ENCODE data around the gene ADGRG1. TPM values are rescaled to one million over a fixed set of nuclear protein-coding genes. Genes with fewer than 3 reads are reported as not detected.

ADGRG1 gene
- total and polyA plus RNA-seq, 12 donors = 11.1 to 46.3 (median 19.0) TPM

GRCh38 chr16:57606147-57606846 is 22.1 kb upstream of the ADGRG1 start:
- Histone ChIP-seq H3K27me3 (peaks cover 0 to 25% (median 0%) of the 10 kb centered on the region in 7 donors), H3K4me1 (peaks cover 0 to 37% (median 12%) of the 10 kb centered on the region in 9 donors), H3K4me3 (no peak overlapping the region), H3K36me3 (no peaks in the 10 kb centered on the region), H3K27ac (no peak overlapping the region), H3K9me3 (no peaks in the 10 kb centered on the region)
- TF ChIP-seq CTCF (IDR thresholded peaks at IDR 0.05) = no peak
- 77 to 80% methylated on average over 4 of the region's 4 CpGs for WGBS, 2 donors
- ATAC-seq = no peak
- no peak for DNase-seq
- intact Hi-C loops (cut with DNase I) = loop anchor here in 2 of 10 donors (10.0 kb wide), 2 partner anchors 109 to 399 kb away; partner anchors contain the start of genes USB1 (in 1 of the 2) and ZNF319 (in 1 of the 2)

DNA sequence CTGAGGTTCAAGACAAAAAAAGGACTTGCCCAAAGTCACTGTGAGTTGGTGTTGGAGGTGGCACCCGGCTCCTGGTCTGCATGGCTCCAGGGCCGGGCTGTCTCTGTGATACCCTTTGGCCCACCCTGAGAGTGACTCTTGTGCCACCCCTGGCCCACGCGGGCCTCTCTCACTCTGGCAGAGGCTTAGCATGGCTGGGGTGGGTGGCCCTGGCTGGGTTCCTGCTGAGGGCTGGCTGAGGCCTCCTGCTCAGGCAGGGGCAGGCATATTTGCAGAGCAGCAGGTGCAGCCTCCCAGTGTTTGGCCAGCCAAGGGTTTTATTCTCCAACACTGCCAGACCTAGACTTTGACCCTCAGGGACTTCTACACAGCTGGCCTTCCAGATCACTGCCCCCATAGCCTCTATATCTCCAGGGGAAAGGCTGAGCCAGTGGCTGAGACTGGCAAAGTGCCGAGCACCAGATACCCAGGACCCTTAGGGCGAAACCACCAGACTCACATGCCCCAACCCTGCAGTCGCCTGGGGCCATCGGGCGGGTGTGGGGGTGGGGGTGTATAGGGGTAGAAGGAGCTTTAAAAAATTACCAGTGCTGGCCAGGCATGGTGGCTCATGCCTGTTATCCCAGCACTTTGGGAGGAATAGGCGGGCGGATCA is 21.5 kb upstream of the ADGRG1 start:
- peak in 2 of 8 donors; percentile 12 to 43 for ATAC-seq
- H3K27me3 ChIP-seq = peaks cover 0 to 21% (median 0%) of the 10 kb centered on the region in 7 donors
- no peak for TF ChIP-seq CTCF (IDR thresholded peaks at IDR 0.05)

GRCh38 chr16:57607676-57608461 is 20.6 kb upstream of the ADGRG1 start:
- intact Hi-C loops (cut with DNase I) = loop anchor here in 2 of 10 donors (10.0 kb wide), 2 partner anchors 107 to 397 kb away; partner anchors contain the start of genes USB1 (in 1 of the 2) and ZNF319 (in 1 of the 2)
- no peaks in the 10 kb centered on the region for H3K9me3 ChIP-seq
- 92 to 95% methylated on average over 10 of the region's 10 CpGs for WGBS, 2 donors
- ATAC-seq (no peak), DNase-seq (no peak)
- no peaks in the 10 kb centered on the region for H3K36me3 ChIP-seq
- no peak overlapping the region for H3K4me3 ChIP-seq
- TF ChIP-seq CTCF (IDR thresholded peaks at IDR 0.05) = no peak
- H3K27me3 ChIP-seq = peaks cover 0 to 21% (median 0%) of the 10 kb centered on the region in 7 donors
- H3K4me1 ChIP-seq = peaks cover 0 to 22% (median 12%) of the 10 kb centered on the region in 9 donors
- H3K27ac ChIP-seq = no peak overlapping the region

More for the DNA sequence above, 21.5 kb upstream of the ADGRG1 start:
- intact Hi-C loops (cut with DNase I) = loop anchor here in 2 of 10 donors (10.0 kb wide), 2 partner anchors 108 to 398 kb away; partner anchors contain the start of genes USB1 (in 1 of the 2) and ZNF319 (in 1 of the 2)
- H3K27ac ChIP-seq = no peak overlapping the region
- no peak for DNase-seq
- no peak overlapping the region for H3K4me3 ChIP-seq
- H3K4me1 ChIP-seq = peaks cover 0 to 31% (median 12%) of the 10 kb centered on the region in 9 donors
- no peaks in the 10 kb centered on the region for H3K36me3 ChIP-seq
- WGBS, 2 donors = 76 to 77% methylated on average over 10 to 11 of the region's 11 CpGs
- no peaks in the 10 kb centered on the region for H3K9me3 ChIP-seq
